ENCODE data around the gene PKD1.

Gene PKD1

DNA sequence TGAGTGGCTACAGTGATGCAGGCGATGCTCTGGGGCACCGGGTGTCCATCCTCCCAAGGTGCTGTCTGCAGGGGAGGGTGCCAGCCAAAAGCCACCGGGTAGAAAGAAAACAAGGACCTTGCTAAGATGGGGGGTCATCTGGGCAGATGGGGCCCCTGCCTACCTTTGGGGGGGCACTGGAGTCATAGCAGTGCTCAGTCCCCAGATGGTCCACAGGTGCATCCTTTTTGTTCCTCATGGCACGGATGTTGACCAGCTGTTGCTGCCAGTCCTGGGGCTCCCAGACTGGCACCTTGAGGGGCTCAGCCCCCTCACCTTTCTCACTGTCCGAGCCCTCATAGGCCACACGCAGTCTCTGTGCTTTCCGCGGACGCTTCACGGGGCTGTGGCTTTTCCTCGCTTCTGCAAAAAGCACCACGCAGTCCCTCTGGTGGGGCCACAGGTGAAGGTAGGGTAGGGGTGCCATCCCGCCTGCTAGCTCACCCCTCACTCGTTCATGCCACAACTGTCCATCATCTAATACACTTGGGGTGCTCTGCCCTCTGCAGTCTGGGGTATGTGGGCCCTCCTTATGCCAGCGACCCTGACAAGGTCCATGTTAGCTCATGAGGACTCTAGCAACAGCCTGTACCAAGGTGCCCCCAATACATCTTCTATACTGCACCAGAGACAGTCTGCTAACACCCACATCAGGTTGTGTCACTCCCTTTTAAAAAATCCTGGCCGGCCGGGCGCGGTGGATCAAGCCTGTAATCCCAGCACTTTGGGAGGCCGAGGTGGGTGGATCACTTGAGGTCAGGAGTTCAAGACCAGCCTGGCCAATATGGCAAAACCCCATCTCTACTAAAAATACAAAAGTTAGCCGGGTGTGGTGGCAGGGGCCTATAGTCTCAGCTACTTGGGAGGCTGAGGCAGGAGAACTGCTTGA is 89.5 kb downstream of the PKD1 start:
- TF ChIP-seq, protein P1, sequence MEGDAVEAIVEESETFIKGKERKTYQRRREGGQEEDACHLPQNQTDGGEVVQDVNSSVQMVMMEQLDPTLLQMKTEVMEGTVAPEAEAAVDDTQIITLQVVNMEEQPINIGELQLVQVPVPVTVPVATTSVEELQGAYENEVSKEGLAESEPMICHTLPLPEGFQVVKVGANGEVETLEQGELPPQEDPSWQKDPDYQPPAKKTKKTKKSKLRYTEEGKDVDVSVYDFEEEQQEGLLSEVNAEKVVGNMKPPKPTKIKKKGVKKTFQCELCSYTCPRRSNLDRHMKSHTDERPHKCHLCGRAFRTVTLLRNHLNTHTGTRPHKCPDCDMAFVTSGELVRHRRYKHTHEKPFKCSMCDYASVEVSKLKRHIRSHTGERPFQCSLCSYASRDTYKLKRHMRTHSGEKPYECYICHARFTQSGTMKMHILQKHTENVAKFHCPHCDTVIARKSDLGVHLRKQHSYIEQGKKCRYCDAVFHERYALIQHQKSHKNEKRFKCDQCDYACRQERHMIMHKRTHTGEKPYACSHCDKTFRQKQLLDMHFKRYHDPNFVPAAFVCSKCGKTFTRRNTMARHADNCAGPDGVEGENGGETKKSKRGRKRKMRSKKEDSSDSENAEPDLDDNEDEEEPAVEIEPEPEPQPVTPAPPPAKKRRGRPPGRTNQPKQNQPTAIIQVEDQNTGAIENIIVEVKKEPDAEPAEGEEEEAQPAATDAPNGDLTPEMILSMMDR (IDR thresholded peaks at IDR 0.05; ENCODE audit: low read depth, low read length): no peak
- H3K4me3 ChIP-seq (replicated peaks in 1 of 2; ENCODE audit: low read depth in 2 of 2, low read length in 2 of 2): peak overlapping the region in 1 of 2 donors; percentile 82
- no peak for DNase-seq (ENCODE audit: low read depth in 2 of 2)

DNA sequence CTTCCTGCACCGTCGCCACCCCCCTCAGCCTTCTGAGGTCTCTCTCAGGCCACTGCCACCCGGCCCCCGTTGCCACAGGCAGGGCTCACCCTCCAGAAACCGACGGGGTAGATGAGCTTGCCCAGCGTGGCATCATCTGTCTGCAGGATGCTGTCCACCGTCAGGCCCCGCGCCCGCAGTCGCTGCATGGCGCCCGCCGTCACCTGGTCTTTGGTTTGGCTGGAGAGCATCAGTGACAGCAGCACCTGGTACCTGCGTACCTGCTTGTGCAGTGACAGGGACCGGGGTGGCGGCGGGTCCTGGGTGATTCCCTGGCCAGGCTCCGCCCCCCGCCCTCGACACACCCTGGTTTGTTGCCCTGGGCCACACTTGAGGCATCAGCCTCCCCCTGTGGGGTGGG is 91.2 kb downstream of the PKD1 start:
- H3K4me3 ChIP-seq (replicated peaks in 1 of 2; ENCODE audit: low read depth in 2 of 2, low read length in 2 of 2): no peak overlapping the region
- DNase-seq (ENCODE audit: low read depth in 2 of 2): no peak
- TF ChIP-seq, protein P1 (IDR thresholded peaks at IDR 0.05; ENCODE audit: low read depth, low read length): no peak

DNA sequence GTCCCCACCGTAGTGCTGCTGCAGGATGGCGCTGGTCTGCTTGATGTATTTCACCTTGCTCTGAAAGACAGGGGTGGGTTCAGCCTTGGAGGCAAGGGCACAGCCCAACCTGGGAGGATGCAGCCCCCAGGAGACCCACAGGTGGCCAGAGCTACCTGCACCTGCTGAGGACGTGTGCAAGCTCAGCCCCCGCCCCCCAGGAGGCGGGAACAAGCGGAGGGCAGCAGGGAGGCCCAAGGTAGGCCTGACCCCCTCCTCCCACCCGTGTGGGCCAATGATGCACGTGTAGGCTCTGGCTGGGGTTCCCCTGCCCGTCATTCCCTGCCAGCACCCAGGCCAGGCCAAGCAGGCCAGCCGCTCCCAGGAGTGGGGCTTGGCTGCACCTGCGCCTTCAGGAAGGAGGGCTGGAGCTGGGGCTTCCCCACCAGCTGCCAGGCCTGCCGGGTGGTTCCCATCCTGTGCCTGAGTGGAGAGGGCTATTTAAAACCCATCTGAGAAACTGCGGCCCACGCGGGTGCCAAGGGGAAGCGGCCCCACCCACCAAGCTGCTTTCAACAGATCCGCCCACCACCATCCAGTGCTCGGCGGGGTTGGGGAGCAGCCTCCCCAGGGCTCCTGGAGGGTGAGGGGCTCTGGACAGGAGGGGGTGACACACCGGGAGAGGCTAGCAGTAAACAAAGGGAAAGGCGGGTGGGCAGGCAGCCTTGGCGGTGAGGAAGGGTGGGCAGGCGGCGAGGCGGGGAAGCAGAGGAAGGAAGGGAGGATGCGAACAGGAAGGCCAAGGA is 91.8 kb downstream of the PKD1 start:
- no peak overlapping the region for H3K4me3 ChIP-seq (replicated peaks in 1 of 2; ENCODE audit: low read depth in 2 of 2, low read length in 2 of 2)
- TF ChIP-seq, protein P1 (IDR thresholded peaks at IDR 0.05; ENCODE audit: low read depth, low read length): no peak
- DNase-seq (ENCODE audit: low read depth in 2 of 2): no peak

DNA sequence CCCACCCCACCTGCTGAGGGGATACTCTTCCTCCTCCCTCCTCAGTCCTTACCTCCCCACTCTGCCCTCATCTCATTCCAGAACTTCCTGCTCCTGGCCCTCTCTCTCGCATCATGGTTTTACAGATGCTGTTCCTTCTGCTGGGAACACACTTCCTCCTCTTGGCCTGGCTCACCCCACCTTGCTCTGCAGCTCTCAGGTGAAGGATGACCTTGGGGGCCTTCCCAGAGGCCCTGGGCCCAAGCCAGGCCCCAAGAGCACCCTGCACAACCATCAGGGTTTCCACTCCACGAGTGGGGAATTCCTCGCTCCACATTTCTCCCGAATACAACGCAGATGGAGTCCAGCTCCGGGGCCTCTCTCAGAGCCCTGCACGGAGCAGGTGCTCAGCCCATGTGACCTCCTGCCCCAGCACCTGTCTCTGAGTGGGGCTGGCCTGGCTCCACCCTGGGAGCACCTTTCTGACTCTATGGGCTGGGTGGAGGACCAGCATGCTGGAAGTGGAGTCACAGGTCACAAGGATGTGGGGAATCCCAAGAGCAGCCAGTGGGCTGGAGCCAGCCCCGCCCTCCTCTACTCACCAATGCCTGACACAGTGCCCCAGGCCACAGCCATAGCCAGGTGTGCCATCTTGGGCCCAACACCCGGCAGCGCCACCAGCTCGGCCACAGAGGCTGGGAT is 92.6 kb downstream of the PKD1 start:
- TF ChIP-seq, protein P1 (IDR thresholded peaks at IDR 0.05; ENCODE audit: low read depth, low read length): no peak
- no peak for DNase-seq (ENCODE audit: low read depth in 2 of 2)
- no peak overlapping the region for H3K4me3 ChIP-seq (replicated peaks in 1 of 2; ENCODE audit: low read depth in 2 of 2, low read length in 2 of 2)

DNA sequence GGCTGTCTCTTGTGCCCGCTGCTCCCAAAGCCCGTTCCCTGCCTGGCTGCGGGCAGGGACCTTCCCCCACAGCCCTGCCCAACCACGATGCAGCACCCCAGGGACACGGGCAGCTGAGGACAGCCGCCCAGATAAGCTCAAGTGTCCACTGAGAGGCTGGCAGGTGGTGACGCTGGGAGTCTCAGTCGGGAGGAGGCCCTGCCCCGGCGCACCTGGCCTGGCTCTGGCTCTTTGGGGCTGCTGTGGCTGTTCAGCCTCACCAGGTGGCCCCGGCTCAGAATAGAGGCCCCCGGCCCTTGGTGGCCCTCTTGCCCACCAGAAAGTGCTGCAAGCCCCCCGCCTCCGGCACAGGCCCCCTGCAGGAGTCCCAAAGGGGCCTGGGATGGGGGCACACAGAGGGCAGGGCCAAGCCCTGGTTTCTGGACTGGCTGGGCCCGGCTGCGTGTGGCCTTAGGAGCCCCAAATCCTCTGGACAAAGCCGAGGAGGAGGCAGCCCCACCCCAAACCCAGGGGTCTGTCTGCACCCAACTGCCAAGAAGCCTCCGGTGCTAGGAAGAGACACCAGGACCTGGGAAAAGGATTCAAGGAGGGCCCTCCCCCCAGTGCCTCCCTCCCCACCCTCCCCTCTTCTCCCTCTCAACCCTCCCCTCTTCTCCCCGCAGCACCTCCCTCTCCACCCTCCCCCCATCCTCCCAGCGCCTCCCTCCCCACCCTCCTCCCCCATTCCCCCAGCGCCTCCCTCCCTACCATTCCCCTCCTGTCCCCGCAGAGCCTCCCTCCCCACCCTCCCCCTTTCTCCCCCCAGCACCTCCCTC is 93.3 kb downstream of the PKD1 start:
- no peak for DNase-seq (ENCODE audit: low read depth in 2 of 2)
- no peak overlapping the region for H3K4me3 ChIP-seq (replicated peaks in 1 of 2; ENCODE audit: low read depth in 2 of 2, low read length in 2 of 2)
- TF ChIP-seq, protein P1 (IDR thresholded peaks at IDR 0.05; ENCODE audit: low read depth, low read length): no peak

All from cardiac fibroblast (primary cell).